Karpas-422 (cell line): Measurements from ENCODE around the gene CLBA1. TPM values are rescaled to one million over a fixed set of nuclear protein-coding genes. Genes with fewer than 3 reads are reported as not detected.

Source experiments
- DNase-seq: peaks from one replicate; pipeline ENCODE4 v3.0.0-alpha.2; 2015
- H2AFZ ChIP-seq: fragments of 200-600 bp; sonication (generic); 2 replicates; pipeline ENCODE4 v1.6.1; 2014; ENCODE audit warnings: antibody characterized with exemption, low read length, mixed read lengths
- H3K27ac ChIP-seq: fragments of 200-600 bp; sonication (generic); 2 replicates; pipeline ENCODE4 v1.5.1; 2014; ENCODE audit warnings: mild to moderate bottlenecking, low read length, moderate library complexity
- H3K27me3 ChIP-seq: fragments of 200-600 bp; sonication (generic); 2 replicates; pipeline ENCODE4 v1.6.1; 2014; ENCODE audit warnings: low read length, mixed read lengths
- H3K36me3 ChIP-seq: fragments of 200-600 bp; sonication (generic); 2 replicates; pipeline ENCODE4 v1.6.1; 2014; ENCODE audit warnings: low read length, mixed read lengths; ENCODE audit not compliant: insufficient read depth
- H3K4me1 ChIP-seq: fragments of 200-600 bp; sonication (generic); 2 replicates; pipeline ENCODE4 v1.6.1; 2014; ENCODE audit warnings: mild to moderate bottlenecking, low read length, mixed read lengths
- H3K4me2 ChIP-seq: fragments of 200-600 bp; sonication (generic); 2 replicates; pipeline ENCODE4 v1.6.1; 2014; ENCODE audit warnings: low read length, low read depth, mild to moderate bottlenecking; ENCODE audit not compliant: poor library complexity, severe bottlenecking
- H3K4me3 ChIP-seq: fragments of 200-600 bp; sonication (generic); 2 replicates; pipeline ENCODE4 v1.5.1; 2014; ENCODE audit warnings: mild to moderate bottlenecking, antibody characterized with exemption, low read length, mixed read lengths
- H3K79me2 ChIP-seq: fragments of 200-600 bp; sonication (generic); 2 replicates; pipeline ENCODE4 v1.6.1; 2014; ENCODE audit warnings: mild to moderate bottlenecking, low read length, mixed read lengths
- H3K9ac ChIP-seq: fragments of 200-600 bp; sonication (generic); 2 replicates; pipeline ENCODE4 v1.6.0; 2014; ENCODE audit warnings: low read length
- H3K9me2 ChIP-seq: fragments of 200-600 bp; sonication (generic), shearing (Covaris generic); replicated peaks from 2 replicates; pipeline ENCODE4 v1.6.0; 2014; ENCODE audit warnings: mild to moderate bottlenecking, low read length, moderate library complexity; ENCODE audit not compliant: insufficient read depth
- H3K9me3 ChIP-seq: fragments of 300-700, 200-600 bp; sonication (generic); 2 replicates; pipeline ENCODE4 v1.6.1; 2014; ENCODE audit warnings: low read length, mixed read lengths
- H4K20me1 ChIP-seq: fragments of 200-600 bp; sonication (generic); 2 replicates; pipeline ENCODE4 v1.6.1; 2014; ENCODE audit warnings: mild to moderate bottlenecking, antibody characterized with exemption, low read length, low read depth; ENCODE audit not compliant: insufficient read depth
- total RNA-seq: library from RNA; depleted of rRNA; stranded (reverse); fragments of >200 nt; shearing (Covaris generic); gene quantifications from 2 replicates; pipeline ENCODE4 v1.2.3, GENCODE V29; 2014; ENCODE audit warnings: low replicate concordance

CLBA1 gene
- total RNA-seq, 1 experiment from 2014 or later = 9.4 TPM

- H3K79me2 ChIP-seq = no peaks in the 10 kb centered on the region
- H4K20me1 ChIP-seq = peaks cover 7% of the 10 kb centered on the region; the same call in 1 of the 2 replicates
- no peaks in the 10 kb centered on the region for H3K9me2 ChIP-seq
- H3K4me2 ChIP-seq = no peak overlapping the region
- H3K9me3 ChIP-seq = no peaks in the 10 kb centered on the region
- DNase-seq = no peak
- H3K4me3 ChIP-seq = no peak overlapping the region
- no peak overlapping the region for H2AFZ ChIP-seq
- no peaks in the 10 kb centered on the region for H3K27me3 ChIP-seq
- H3K9ac ChIP-seq = no peak overlapping the region
- no peaks in the 10 kb centered on the region for H3K36me3 ChIP-seq
- no peaks in the 10 kb centered on the region for H3K4me1 ChIP-seq
- no peak overlapping the region for H3K27ac ChIP-seq
These were observed 10.8 kb upstream of the CLBA1 start for GRCh38 chr14:104974665-104975390.

- DNase-seq = peak; percentile 73
- Histone ChIP-seq H3K27me3 (no peaks in the 10 kb centered on the region), H3K79me2 (no peaks in the 10 kb centered on the region), H2AFZ (no peak overlapping the region), H3K4me3 (no peak overlapping the region), H3K9me3 (no peaks in the 10 kb centered on the region), H3K4me1 (no peaks in the 10 kb centered on the region), H3K9ac (no peak overlapping the region), H3K36me3 (no peaks in the 10 kb centered on the region), H4K20me1 (peaks cover 12% of the 10 kb centered on the region; the same call in 1 of the 2 replicates), H3K4me2 (no peak overlapping the region), H3K27ac (no peak overlapping the region), H3K9me2 (no peaks in the 10 kb centered on the region)
These were observed 9.9 kb upstream of the CLBA1 start for GRCh38 chr14:104975481-104976197.

- Histone ChIP-seq H4K20me1 (peaks cover 12% of the 10 kb centered on the region; the same call in 1 of the 2 replicates), H3K9me3 (no peaks in the 10 kb centered on the region), H3K79me2 (no peaks in the 10 kb centered on the region), H3K36me3 (no peaks in the 10 kb centered on the region), H3K27me3 (no peaks in the 10 kb centered on the region), H2AFZ (no peak overlapping the region), H3K9me2 (no peaks in the 10 kb centered on the region), H3K27ac (no peak overlapping the region), H3K4me3 (no peak overlapping the region), H3K9ac (no peak overlapping the region), H3K4me1 (no peaks in the 10 kb centered on the region), H3K4me2 (no peak overlapping the region)
- DNase-seq = peak; percentile 94
These were observed 9.2 kb upstream of the CLBA1 start for GRCh38 chr14:104976198-104977007.

- H3K9ac ChIP-seq = no peak overlapping the region
- H3K79me2 ChIP-seq = no peaks in the 10 kb centered on the region
- H3K36me3 ChIP-seq = no peaks in the 10 kb centered on the region
- H4K20me1 ChIP-seq = peaks cover 12% of the 10 kb centered on the region; the same call in 1 of the 2 replicates
- DNase-seq = no peak
- H3K27me3 ChIP-seq = no peaks in the 10 kb centered on the region
- no peaks in the 10 kb centered on the region for H3K9me3 ChIP-seq
- H2AFZ ChIP-seq = no peak overlapping the region
- no peak overlapping the region for H3K4me2 ChIP-seq
- H3K4me3 ChIP-seq = no peak overlapping the region
- H3K27ac ChIP-seq = no peak overlapping the region
- no peaks in the 10 kb centered on the region for H3K9me2 ChIP-seq
- peaks cover 7% of the 10 kb centered on the region for H3K4me1 ChIP-seq
These were observed 8.4 kb upstream of the CLBA1 start for GRCh38 chr14:104977008-104977680.

DNA sequence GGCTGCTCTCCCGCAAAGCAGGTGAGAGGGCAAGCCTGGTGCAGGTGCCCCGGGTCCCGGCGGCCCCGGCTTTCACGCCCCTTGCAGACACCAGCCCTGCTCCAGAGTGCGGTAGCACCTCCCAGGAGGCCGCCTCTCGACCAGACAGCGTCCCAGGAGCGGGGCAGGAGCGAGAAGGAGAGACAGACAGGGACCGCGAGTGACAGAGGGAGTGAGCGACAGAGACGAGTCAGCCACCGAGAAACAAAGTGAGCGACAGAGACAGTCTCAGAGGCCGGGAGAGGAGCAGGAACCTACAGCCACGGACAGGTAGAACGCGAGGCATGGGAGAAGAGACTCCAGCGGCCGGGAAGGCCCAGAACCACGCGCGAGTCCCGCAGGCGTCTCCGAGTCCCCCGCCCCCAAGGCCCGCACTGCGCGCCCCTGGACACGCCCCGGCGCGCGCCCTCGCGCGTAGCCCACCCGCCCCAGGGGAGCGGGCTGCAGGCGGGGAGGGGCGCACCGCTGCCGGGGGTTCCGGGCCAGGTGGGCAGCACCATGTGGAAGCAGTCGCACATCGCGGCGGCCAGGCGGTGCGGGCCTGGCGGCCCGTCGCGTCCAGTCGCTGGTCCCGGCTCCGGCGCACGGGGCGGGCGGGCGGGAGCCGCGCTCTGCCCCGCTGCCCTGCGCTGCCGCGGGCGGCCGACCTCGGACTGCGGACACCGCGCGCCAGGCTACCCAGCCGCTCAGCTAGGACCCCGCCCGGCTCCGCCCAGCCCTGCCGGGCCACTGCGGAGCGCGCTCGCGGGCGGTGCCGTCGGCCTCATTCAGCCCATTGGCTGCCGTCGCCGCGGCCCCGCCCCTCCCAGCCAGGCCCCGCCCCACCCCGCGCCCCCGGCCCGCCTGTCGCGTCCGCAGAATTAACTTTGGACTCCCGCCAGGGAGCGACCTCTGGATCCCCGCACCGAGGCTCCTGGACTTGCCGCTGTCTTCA is 7.6 kb upstream of the CLBA1 start, which contains the start of gene AHNAK2:
AHNAK2 (minus strand) TSS at position 694 of the 973 bp plus-strand sequence; CDS start at position 557, 137 bp downstream.
- Histone ChIP-seq H3K9me2 (no peaks in the 10 kb centered on the region), H3K9ac (no peak within 1 kb of the TSS), H3K4me1 (peaks cover 15% of the 10 kb centered on the region), H3K4me2 (no peak within 1 kb of the TSS), H3K79me2 (no peaks in the 10 kb centered on the region), H4K20me1 (peaks cover 12% of the 10 kb centered on the region; the same call in 1 of the 2 replicates), H3K4me3 (no peak within 1 kb of the TSS), H3K9me3 (no peaks in the 10 kb centered on the region), H3K27ac (no peak within 1 kb of the TSS), H3K36me3 (no peaks in the 10 kb centered on the region), H2AFZ (no peak within 1 kb of the TSS), H3K27me3 (no peaks in the 10 kb centered on the region)
- DNase-seq = no peak

DNA sequence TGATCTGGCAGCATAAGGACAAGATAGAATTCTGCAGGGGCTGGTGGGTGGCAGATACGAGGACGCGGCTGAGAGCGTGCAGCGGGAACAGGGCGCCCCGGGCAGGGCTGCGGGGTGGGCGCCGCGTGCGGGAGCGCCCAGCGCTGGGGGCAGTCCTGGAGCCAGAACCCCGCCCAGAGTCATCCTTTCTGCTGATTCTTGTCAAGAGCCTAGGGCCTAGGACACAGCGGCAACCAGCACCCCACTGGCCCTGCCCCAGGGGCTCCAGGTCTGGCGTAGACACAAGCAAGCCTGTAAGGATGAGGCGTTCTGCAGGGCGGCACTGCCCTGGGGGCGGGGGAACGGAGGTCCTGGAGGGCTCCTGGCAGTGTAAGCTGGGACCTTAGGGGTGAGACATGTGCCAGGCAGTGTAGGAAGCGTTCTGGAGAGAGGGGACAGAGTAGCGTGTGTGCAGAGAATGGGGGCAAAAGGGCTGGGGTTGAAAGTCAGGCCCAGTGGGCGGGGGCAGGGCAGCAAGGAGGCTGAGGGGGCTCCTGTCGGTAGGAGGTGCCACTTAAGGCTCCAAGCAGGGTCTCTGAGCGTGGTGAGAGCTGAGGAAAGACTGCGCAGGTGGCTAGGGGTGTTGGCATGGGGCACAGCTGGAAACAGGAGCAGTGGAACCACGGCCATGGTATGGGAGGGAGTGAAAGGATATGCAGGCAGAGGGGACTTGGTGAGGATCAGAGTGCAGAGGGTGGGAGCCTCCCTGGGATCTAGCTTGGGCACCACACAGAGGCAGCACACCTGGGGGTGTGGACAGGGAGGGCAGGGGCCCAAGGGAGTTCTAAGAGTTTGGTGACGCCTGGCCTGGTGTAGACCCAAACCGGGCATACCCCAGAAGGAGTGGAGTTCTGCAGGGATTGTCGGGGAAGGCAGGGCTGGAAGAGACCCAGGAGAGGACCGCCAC is 6.6 kb upstream of the CLBA1 start:
- Histone ChIP-seq H3K9ac (no peak overlapping the region), H3K36me3 (no peaks in the 10 kb centered on the region), H4K20me1 (peaks cover 12% of the 10 kb centered on the region; the same call in 1 of the 2 replicates), H3K27ac (no peak overlapping the region), H3K27me3 (no peaks in the 10 kb centered on the region), H3K79me2 (no peaks in the 10 kb centered on the region), H3K4me1 (peaks cover 15% of the 10 kb centered on the region), H3K4me2 (no peak overlapping the region), H2AFZ (no peak overlapping the region), H3K4me3 (no peak overlapping the region), H3K9me3 (no peaks in the 10 kb centered on the region), H3K9me2 (no peaks in the 10 kb centered on the region)
- no peak for DNase-seq
